Endometrium (tissue), 2 donors: Measurements from ENCODE around the gene CYB561D2.
A peak's percentile ranks its signal among the peaks of the same experiment; 100 is the strongest.

ENCODE experiments used
- FAIRE-seq: peaks from 2 replicates; lab custom pipeline; 2012; peaks lifted over from hg19 to GRCh38; lab: Jason Lieb, UNC
- donor health status: control.
- donor health status: control.

The CYB561D2 gene

DNA sequence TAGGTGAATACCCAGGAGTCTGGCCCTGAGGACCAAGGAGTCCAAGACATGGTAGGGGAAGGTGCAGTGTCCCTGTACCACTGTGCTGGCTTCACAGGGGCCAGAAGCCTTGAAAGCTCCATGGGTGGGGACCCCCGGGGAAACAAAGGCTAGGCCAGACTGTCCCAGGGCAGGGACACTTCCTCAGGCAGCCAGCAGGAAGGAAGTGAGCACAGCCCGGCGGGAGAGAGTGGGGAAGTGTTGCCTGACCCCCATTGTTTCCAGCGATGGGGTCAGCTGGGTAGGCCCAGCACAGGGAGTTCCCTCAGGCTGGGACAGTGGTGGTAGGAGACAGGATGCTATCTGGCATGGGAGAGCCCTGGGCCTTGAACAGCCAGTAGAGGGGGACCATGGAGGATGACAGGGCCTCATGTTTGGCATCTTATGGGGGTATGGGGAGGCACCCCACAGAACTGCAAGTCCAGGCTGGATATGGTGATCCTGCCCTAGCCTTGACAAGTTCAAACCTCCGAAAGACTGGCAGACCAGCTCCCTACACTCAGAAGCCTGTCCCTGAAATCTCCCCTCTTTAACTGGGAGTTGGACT, 27.0 kb upstream of the CYB561D2 start:
- no peak for FAIRE-seq

DNA sequence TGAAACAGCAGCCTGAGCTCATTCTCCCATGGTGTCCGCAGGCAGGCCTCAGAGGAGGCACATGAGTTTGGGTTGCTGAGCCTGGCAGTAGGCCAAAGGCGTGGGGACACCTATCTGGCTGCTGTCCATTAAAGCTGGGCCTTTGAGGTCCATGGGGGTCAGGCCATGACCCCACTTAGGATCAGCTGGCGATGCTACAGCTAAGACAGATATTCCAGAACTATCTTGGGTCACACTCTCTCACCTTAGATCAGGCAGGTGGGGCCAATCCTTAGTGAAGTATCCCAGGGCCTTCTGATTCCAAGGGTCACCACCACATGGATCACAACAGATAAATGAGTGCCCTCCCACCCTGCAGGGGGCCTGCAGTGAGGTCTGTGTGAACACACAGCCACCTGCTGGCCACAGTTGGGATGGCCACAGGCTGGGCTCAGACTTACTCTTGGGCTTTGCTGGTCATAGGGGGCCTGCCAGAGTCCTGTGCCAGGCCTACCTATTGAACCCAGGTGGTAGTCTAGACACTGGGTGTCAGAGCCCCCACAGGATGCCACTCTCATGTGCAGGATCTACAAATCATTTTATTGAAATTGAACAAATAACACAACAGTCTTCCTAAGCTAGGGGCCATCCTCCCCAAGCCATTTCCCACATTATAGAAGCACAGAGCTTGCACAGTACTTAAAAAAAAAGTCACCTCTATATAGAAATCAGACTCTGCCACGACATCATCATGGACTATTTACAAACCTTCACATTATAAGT, 26.1 kb upstream of the CYB561D2 start:
- FAIRE-seq: no peak

DNA sequence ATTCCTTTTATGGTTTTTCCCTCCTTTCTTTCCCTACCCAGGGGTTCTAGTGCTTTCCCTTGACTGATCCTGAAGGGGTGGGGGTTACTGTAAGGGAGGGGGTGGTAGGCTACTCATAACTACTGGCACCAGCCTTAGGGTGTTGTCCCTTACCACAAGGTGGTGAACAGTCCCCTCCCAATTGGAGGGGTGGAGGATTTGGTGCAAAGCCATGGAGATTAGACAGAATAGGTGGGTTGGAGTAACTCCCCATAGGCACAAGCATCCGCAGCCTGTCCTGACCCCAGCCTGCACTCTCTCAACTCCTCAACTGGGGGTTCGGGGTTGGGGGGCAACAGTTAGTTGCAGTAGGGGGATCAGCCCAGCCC, 25.6 kb upstream of the CYB561D2 start:
- no peak for FAIRE-seq

DNA sequence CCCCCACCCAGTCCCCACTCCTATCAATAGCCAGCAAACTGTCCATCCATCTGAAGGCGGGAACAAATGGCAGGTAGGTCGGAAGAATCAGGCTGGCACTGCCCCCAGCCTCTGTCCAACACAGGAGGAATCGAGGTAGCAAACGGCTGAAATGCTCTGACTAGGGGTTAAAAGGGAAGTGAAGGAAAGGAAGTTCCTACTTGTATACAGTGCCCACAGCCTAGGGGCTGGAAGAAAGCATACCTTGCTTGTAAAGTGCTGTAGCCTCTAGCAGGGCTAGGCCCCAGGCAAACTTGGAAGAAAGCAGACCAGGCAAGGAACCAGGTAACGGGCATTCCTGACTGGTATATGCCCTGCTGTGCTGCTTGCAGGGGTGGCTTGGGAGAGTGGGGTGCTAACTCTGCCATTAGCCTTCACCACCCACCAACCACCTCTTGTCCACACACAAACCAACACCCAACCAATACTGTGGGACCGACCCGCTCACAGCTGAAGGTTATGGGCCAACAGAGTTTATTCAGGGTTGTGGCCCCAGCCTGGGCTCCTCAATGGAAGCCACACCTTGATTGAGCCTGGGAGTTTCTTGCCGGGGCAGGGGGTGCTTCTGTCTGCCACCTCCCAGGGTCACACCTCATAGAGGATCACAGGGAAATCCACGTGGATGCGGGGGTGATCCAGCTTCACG, 25.0 kb upstream of the CYB561D2 start:
- FAIRE-seq: no peak

DNA sequence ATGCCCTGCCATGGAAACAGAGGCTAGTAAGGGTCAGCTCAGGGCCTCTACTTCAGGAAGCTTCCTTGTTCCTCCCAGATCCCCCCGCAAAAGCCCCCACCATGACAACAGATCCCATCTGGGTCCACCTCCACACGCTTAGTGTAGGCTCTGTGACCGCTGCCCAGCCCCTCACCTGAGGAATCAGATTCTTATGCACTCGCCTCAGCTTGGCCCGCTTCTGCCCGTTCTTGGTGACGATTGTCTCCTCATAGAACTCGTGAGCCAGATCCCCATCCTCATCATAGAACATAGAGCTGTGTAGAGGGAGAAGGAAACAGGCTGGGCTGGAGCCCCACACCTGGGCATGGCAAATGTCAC, 24.5 kb upstream of the CYB561D2 start:
- no peak for FAIRE-seq

DNA sequence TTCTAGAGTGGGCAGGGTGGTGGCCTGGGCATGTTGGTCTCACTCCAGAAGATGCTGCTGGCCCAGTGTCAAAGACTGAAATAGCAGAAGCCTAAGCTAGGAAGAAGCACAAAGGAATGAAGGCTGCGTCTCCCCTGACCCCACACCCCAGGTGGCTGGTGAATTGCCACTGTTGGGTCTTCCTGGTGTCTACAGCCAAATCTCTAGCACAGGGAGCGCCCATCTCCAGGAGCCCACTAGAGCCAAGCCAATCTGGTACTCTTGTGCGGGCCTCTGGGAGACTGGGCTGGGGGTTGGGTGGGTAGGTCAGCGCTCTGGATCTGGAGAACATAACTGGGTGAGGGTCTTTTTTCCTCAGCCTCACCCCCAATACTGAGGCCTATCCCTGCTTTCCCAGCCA, 23.5 kb upstream of the CYB561D2 start:
- FAIRE-seq: no peak

DNA sequence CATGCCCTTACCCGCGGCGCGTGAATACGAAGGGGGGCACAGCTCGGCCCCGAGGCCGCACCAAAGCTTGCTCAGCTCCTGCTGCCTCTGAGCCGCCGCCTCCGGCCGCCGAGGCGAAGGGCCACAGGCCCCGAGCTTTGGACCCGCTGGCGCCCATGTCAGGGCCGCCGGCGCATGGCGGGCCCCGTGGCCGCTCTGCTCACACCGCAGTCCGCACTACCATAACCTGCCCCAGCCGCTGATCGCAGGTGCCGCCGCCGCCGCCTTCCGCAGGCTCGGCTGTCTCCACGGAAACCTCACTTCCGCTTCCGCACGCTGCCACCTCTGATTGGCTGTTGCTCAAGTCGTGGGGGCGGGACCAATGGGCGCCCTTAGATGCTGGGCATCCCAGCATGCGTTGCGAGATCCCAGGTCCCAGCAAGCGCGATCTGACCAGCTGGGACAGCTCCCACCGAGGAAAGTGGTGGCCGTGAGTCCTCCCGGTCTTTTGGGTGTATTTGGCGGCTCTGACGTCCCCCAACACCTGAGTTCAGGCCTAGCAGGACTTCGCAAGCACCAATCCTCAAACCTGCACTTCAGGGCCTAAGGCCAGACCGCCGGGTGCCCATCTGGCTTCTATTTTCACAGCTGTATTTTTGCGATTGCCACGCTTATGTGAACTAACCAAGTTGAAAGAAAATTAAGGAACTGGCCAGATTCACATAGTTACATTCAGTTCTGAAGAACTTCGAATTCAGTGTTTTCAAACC, 22.5 kb upstream of the CYB561D2 start, which contains the start of gene TUSC2:
Gene TUSC2, minus strand, starts transcription at position 281 of the 749 bp plus-strand sequence. Its CDS starts 124 bp downstream, at position 157.
- peak; percentile 90 for FAIRE-seq

DNA sequence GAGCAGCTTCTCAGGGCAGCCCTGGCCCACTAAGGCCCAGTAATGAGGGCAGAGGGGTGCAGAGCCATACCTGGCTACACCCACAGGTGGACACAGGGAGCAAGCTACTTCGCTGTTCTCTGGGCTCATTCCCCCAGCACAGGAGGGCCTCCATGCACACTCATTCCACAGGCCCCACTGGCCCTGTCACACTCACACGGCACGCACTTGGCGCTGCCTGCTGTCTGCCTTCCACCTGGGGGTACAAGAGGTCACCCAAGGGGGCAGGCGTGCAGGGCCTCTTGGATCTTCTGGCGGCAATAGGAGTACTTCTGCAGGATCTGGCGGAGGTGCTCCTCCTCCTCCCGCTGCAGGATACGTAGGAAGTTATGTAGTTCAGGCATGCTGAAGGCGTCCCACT, 20.3 kb upstream of the CYB561D2 start:
- FAIRE-seq: no peak

DNA sequence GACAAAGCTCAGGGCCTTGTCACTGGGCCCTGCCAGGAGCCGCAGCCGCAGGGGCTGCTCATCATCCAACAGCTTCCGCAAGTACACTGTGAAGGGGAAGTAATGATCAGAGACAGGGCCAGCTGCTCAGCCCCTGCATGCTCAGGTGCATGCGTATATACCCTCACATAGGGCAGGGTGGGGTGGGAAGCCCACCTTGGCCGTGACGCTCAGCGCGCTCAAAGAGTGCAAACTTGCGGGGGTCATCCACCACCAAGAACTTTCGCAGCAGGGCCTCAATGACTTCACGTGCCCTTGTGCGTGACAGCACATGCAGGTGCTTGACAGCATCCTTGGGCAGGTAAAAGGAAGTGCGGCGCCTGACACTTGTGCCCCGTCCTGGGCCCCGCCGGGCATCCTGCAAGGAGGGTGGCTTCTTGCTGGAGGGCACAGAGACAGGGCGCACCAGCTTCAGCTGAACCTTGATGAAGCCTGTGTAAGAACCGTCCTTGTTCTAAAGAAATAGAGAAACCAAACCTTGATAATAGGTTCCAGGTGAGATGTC, 19.2 kb upstream of the CYB561D2 start:
- FAIRE-seq: no peak

DNA sequence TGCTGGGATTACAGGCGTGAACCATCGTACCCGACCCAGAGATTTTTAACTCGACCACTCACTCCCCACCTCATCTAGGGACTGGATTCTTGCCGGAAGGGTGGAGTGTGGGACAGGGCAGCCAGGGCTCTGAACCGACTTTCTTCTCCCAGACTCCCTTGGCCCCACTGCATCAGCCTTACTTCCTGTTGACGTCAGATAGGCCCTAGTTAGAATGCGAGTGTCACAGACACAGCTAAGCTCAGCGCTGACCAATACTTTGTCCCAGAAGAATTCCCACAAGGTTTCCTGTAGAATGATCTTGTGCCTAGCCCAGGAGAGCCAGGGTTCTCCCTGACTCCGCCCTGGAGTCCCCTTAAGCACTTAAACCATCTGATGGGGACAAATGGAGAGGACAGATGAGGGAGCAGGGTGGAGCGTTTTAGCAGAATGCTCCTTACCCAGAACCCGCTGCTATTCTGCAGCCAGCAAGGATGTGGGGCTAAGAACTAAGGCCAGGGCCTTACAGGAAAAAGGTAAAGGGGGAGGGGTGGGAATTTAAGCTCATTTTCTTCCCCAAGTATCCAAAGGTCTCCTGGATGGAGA, 16.8 kb upstream of the CYB561D2 start:
- FAIRE-seq: no peak

DNA sequence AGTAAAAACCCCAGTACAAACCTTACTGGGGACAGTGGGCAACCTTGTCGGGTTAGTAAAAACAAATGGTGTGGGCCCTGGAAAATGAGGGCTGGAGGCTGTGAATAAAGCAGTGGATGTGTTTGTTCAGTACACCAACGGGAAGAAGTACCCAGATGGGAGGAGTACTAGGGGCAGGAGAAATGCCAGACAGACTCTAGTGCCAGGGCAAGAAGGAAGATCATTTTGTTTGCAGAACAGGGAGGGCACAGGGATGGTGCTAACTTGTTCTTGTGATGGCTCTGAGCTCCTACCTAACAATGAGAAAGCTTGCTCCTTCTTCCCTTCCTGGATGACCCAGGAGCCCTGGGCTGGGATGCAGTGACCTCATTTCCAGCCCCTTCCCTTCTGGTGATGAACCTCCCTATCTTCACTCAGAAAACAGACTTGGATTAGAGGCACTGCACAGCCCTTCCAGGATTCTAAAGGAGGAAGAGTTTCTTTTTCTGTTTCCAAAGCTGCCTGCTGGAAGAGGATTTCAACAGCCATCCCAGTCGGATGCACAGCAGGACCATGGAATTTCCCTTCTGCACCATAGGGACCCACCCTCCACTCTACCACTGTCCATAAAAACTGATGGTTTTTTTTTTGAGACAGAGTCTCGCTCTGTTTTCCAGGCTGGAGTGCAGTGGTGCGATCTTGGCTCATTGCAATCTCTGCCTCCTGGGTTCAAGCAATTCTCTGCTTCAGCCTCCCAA, 16.2 kb upstream of the CYB561D2 start:
- no peak for FAIRE-seq

DNA sequence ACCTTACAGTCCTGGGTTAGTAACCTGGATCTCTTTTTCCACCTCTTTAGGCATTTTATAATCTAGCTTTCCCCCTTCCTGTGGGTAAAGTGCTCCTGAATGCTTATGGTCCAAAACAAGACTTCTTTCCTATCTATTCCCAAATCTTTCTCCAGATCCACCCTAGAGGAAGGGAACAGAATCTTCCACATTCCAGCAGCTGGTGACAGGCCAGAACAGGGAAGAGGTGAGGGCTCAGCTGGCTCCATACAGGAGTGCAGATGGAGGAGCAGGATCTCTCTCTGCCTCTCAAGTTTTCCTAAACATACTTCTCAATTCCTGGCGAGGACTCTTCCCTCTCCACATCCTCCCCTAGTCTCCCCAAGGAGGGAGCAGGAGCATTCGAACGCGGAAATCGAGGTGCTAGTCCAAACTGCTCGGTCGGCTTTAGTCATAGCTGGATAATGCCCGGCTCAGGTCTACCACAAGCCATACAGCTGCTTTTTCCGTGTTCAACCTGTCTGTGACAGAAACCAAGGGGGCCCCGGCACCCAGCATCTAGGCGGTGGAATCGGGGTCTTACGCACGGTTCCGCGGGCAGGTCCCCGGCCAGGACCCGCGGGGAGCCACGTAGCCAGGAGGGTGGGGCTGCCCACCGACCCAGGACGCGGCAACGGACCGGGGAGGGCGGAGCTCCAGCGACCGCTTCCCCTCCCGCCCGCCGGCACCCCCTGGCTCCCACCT, 14.0 kb upstream of the CYB561D2 start:
- FAIRE-seq: no peak

DNA sequence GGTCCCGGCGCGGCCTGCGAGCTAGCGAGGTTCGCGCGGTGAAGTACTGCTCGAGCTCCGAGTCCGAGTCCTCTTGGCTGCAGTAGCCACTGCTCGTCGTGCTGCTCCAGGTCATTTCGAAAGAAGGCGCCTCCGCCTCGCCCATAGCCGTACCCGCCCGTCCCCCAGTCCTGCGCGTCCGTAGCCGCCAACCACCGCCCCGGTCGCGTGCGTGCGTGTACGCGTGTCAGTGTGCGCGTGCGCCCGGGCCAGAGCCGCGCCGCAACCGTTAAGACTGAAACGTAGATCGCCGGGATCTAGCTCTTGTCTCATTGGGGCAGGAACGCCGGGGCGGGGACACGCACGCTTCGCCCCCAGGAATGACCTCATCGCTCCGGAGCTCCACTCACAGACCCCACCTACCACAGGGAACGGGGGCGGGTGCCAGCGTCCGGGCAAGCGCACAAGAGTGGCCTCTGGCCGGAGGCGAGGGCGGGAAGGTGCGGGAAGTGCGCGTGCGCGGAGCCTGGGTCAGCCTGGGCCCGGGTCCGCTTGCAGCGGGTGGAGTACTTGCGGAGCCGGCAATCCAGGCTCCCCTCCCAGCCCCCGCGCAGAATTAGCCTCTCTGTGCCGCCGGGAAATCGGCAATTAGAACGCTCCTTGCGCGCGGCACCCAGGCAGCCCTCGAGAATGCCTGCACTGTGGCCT, 13.3 kb upstream of the CYB561D2 start:
- peak; percentile 95 for FAIRE-seq

DNA sequence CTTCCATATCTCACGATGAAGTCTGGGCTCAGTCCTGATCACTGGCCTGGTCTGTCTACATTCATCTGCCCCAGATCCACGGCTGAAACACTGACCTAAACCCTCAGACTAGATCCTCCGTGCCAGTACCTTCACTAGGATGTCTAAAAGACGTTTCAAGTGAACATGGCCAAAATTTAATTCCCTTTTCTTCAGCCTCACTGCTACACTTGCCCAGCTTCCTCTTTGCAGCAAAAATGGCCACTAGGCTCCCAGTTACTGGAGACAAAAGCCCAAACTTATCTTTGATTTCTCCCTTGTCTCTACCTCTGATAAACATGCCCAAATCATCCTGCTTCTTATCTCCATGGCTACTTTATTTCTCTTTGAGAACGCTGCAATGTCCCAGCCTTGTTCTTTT, 11.7 kb upstream of the CYB561D2 start:
- FAIRE-seq: no peak

DNA sequence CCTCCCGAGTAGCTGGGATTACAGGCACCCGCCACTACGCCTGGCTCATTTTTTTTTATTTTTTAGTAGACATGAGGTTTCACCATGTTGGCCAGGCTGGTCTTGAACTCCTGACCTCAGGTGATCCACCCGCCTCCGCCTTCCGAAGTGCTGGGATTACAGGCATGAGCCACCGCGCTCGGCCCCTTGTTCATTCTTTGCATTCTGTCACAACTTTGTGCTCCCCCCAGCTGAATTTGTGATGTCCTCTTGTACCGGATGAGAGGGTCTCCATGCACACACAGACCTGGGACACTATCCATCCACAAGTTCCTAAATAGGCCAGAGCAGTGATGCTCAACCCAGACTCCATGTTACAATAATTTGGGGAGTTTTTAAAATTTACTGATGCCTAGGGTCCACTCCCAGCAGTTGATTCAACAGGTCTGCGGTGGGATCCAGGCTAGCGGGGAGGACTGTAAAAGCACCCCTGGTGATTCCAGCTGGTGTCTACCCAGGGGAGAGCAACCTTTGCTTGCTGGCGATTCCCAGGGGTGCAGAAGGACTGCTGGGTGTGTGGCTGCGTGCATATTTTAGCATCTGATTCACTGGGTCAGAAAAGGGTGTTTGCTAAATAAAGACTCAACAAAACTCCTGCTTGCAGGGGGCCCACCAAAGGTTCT, 11.0 kb upstream of the CYB561D2 start:
- FAIRE-seq: no peak

DNA sequence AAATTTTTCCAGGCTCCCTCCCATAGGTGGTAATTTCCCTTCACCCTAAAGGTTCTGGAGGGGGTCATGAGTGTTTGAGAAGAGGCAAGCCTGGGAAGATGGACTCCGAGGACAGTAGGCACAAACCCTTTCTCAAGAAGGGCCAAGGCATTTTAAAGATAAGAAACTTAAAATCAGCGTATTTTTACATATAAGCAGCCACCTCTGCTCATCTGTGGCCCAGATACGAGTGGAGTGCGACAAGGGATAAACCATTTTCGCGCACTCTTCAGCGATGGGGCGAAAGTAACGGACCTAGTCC, 10.6 kb upstream of the CYB561D2 start:
- FAIRE-seq: no peak

DNA sequence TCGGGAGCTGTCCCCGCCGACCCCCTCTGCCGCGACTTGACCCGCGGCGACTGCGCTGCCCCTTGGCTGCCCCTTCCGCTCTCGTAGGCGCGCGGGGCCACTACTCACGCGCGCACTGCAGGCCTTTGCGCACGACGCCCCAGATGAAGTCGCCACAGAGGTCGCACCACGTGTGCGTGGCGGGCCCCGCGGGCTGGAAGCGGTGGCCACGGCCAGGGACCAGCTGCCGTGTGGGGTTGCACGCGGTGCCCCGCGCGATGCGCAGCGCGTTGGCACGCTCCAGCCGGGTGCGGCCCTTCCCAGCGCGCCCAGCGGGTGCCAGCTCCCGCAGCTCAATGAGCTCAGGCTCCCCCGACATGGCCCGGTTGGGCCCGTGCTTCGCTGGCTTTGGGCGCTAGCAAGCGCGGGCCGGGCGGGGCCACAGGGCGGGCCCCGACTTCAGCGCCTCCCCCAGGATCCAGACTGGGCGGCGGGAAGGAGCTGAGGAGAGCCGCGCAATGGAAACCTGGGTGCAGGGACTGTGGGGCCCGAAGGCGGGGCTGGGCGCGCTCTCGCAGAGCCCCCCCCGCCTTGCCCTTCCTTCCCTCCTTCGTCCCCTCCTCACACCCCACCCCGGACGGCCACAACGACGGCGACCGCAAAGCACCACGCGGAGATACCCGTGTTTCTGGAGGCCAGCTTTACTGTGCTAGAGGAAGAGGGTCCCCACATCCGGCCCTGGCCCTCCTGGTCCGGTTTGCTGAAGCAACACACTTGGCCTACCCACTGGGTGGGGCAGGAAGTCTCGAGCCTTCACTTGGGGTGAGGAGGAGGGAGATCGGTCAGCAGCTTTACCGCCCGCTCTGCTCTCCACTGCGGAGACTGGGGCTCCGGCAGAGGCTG, 10.0 kb upstream of the CYB561D2 start, which contains the start of gene RASSF1:
Gene RASSF1, minus strand, starts transcription at position 389 of the 882 bp plus-strand sequence. Its CDS starts 31 bp downstream, at position 358.
- FAIRE-seq: no peak

DNA sequence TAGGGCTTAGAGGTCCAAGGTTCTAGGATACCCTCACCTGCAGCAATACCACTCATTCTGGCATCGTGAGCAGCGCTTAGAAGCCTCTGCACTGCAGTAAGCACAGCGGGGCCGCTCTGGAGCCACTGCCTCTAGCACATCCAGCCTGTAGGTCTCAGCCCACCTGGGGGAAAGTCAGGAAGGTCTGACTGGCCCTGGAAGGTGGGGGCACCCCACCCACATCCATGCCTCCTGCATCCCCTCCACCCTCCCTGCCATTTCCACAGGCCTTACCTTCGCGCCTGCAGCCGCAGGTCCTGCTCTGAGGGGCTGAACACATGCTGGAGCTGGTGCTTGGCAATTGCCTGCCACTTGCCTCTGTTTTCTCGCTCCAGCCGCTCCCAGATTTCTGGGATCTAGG, 9.1 kb upstream of the CYB561D2 start:
- no peak for FAIRE-seq
